Renal cortex interstitium (tissue), 11 donors: ENCODE data around the gene H6PD. TPM values are rescaled to one million over a fixed set of nuclear protein-coding genes. Genes with fewer than 3 reads are reported as not detected.

Experiments
- DNase-seq, 11 donors: peaks; one replicate each; pipeline ENCODE4 v3.0.0-alpha.2; 2013; ENCODE audit warnings: low read depth in 9 of 11, low spot score in 4 of 11; ENCODE audit errors: extremely low read depth in 1 of 11
- polyA plus RNA-seq, 3 donors: library from polyadenylated mRNA; unstranded; fragments of 120-200 nt; gene quantifications; one replicate each; pipeline ENCODE4 v1.2.1, GENCODE V29; 2013; ENCODE audit not compliant: insufficient read length in 3 of 3

H6PD gene
- polyA plus RNA-seq, 3 donors: 35.7 to 42.3 (median 40.5) TPM

DNA sequence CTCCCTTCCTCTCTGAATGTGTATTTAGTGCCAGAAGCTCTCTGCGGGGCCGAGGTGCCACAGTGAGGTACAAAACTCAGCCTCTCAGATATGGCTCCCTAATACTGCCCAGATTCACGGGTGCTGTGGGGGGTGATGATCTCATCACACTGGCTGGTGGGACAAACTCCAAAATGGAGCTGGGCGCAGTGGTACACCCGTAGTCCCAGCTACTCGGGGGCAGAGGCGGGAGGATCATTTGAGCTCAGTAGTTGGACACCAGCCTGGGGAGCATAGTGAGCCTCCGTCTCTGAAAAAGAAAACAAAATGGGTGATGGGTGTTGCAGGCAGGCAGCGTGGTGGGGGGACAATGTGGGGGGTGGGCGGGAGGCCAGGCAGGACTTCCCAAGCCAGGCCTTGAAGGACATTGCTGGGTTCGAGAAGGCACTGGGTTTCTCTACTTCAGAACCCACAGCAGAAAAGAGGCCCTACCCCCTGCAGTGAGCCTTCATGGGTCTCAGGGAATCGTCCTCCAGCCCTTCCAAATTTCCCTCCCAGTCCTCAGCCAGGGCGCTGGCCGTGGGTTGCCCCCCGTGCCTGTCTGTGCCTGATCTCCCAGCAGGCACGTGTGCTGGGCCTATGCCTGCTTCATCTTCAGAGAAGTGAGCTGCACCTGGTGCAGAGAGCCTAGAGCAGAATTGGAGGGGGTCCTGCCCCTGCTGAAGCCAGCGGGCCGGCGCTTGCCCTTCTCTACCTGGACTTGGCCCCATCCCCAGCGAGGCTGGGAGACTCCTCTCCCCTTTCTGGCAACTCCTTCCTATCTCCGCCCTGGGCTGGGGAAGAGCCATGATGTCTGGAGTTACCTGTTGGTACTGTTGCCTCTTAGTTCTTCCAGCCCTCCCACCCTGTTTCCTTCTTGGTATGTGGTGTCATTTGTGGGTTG is 14.0 kb downstream of the H6PD start:
- DNase-seq: no peak

GRCh38 chr1:9249263-9249533 is 14.6 kb downstream of the H6PD start:
- no peak for DNase-seq

- no peak for DNase-seq
Observed at GRCh38 chr1:9249534-9250410, 15.2 kb downstream of the H6PD start.

DNA sequence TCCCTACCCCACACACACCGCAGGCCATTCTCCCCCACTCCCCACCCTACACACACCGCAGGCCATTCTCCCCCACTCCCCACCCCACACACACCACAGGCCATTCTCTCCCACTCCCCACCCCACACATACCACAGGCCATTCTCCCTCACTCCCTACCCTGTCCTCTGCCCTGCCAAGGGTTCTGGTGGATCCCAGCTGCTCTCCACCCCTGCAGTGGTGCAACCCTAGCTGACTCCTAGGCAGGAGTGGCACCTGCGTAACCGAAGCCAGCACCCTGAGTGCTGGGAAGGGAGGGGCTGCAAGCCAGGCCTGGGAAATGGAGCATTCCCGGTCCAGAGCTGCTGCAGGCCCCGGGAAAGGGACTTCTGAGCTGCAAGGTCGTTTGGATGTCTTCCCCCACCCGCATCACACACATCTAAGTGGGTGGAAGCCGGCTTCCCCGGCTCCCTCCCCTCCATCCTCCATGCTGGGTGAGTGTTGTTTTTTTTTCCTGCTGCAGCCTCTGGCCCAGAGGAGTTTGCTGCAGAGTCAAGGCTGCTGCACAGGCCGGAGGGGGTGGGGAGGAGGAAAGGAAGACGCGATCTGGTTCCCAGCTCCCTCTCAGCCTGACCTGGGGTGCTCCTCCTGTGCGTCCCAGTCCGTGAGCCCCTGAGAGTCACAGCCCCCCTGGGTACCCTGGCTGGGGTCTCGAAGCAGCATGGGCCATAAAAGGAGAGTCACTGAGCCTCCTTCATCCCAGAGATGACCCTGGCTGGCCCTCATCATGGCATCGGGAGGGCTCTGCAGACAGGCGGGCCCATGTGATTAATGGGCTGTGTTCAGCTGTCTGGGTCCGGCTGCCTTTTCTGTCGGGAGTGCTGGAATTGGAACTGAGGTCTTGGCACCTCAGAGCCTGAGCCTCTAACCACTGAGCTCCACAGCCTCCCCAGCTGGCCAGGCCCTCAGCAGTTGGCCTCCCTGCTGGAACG is 16.1 kb downstream of the H6PD start:
- DNase-seq: no peak

DNA sequence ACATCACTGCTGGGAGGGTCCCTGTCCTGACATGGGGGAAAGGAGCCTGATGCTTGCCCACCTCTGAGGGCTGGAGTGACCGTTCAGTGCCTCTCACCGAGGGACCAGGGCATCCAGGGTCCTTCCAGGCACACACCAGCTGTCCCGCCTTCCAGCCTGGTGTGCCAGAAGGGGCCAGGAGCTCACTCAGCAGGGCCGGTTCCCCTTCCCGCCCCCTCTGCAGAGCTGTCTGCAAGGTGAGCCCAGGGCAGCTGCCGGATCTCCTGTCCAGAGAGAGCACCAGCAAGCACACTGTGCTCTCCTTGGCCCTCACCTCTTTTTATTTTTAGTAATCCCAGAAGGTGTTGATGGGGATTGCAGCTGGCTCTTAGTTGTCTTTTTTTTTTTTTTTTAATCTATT is 16.9 kb downstream of the H6PD start:
- DNase-seq: no peak

GRCh38 chr1:9253004-9253403 is 18.4 kb downstream of the H6PD start:
- DNase-seq: no peak

- DNase-seq: no peak
Observed at GRCh38 chr1:9253453-9254105, 19.0 kb downstream of the H6PD start.

DNA sequence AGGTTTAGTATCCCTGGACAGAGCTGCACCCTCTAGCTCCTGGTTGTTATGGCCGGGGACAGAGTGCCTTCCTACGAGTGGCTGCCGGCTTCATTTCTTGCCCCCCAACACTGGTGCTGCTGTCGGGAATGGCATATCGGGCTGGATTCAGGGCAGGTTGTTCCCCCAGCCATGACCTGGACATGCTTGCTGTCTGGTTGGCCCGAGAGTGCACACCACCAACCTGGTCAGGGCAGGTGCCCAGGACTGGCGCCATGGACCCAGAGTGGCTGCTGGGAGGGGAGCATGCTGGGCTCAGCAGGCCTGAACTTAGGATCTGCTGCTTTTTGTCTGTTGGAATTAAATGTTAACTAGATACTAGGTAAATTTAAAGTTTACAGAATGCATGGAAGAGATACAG is 21.8 kb downstream of the H6PD start:
- no peak for DNase-seq

DNA sequence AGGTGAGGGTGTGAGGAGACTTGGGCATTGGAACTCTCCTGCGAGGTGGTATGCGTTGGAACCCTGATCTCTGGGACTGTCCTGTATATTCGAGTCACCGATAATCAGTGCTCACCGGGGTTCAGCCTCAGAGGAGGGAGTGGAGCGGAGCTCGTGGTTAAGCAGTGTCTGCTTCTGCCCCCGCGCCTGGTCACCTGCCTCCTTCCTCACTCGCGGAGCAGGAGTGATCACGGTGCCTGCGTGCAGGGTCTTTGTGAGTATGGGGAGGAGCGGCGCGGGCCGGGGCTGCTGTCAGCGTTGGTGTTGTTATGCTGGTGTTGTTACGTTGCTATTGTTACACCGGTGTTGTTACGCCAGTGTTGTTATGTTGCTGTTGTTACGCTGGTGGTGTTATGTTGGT is 23.3 kb downstream of the H6PD start:
- DNase-seq: no peak

DNA sequence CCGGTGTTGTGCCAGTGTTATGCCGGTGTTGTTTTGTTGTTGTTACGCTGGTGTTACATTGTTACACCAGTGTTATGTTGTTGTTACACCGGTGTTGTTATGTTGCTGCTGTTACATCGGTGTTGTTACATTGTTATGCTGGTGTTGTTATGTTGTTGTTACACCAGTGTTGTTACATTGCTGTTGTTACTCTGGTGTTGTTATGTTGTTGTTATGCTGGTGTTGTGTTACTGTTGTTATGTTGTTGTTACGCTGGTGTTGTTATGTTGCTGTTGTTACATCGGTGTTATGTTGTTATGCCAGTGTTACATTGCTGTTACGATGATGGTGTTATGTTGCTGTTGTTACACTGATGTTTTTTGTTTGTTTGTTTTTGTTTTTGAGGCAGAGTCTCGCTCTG is 24.1 kb downstream of the H6PD start:
- DNase-seq: no peak

- no peak for DNase-seq
Observed at GRCh38 chr1:9260059-9260766, 25.6 kb downstream of the H6PD start.

DNA sequence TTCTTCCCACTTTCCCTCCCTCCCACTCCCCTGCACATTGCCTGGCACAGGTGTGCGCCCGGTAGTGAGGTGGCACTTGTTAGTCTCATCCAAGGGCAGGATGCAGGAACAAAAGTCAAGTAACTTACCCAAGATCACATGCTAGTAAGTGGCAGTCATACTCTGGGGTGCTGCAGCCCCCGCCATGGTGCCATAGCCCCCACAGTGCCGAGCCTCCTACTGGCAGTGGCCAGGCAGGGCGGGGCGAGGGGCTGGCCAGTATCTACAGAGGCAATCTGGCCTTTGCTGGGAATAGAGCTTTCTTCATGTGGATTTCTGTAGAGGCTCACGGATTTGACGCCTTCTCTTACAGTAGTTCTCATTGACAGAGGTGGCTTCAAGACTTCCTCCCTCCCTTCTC is 26.9 kb downstream of the H6PD start:
- DNase-seq: no peak

GRCh38 chr1:9262096-9262986 is 27.8 kb downstream of the H6PD start:
- DNase-seq: no peak

GRCh38 chr1:9263276-9263855 is 28.8 kb downstream of the H6PD start:
- DNase-seq: no peak

DNA sequence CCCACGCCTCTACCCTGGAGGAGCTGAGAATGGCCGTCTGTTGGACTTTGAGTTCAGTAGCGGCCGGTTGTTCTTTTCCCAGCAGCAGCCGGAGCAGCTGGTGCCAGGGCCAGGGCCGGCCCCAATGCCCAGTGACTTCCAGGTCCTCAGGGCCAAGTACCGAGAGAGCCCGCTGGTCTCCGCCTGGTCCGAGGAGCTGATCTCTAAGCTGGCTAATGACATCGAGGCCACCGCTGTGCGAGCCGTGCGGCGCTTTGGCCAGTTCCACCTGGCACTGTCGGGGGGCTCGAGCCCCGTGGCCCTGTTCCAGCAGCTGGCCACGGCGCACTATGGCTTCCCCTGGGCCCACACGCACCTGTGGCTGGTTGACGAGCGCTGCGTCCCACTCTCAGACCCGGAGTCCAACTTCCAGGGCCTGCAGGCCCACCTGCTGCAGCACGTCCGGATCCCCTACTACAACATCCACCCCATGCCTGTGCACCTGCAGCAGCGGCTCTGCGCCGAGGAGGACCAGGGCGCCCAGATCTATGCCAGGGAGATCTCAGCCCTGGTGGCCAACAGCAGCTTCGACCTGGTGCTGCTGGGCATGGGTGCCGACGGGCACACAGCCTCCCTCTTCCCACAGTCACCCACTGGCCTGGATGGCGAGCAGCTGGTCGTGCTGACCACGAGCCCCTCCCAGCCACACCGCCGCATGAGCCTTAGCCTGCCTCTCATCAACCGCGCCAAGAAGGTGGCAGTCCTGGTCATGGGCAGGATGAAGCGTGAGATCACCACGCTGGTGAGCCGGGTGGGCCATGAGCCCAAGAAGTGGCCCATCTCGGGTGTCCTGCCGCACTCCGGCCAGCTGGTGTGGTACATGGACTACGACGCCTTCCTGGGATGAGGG is 29.7 kb downstream of the H6PD start:
- no peak for DNase-seq

GRCh38 chr1:9265037-9265436 is 30.5 kb downstream of the H6PD start:
- DNase-seq: no peak
